GM19193 (cell line): ENCODE results near the gene GRAMD1C.

ENCODE experiments used
- POLR2A ChIP-seq: IDR thresholded peaks from 4 replicates; pipeline ENCODE4 v1.6.1; 2011; ENCODE audit not compliant: insufficient read depth, insufficient read length; ENCODE audit errors: extremely low read depth

The GRAMD1C gene

GRCh38 chr3:113844622-113845222, 6.1 kb downstream of the GRAMD1C start:
- no peak for TF ChIP-seq POLR2A

- no peak for TF ChIP-seq POLR2A
These were observed 8.7 kb downstream of the GRAMD1C start for GRCh38 chr3:113847247-113847646.

GRCh38 chr3:113847664-113848461, 9.3 kb downstream of the GRAMD1C start:
- TF ChIP-seq POLR2A: no peak

- no peak for TF ChIP-seq POLR2A
These were observed 13.9 kb downstream of the GRAMD1C start for GRCh38 chr3:113852506-113852905.

GRCh38 chr3:113867506-113867905, 28.9 kb downstream of the GRAMD1C start:
- no peak for TF ChIP-seq POLR2A

GRCh38 chr3:113873293-113873692, 34.7 kb downstream of the GRAMD1C start:
- TF ChIP-seq POLR2A: no peak

GRCh38 chr3:113873814-113874526, 35.4 kb downstream of the GRAMD1C start:
- TF ChIP-seq POLR2A: no peak

GRCh38 chr3:113878403-113878802, 39.8 kb downstream of the GRAMD1C start:
- TF ChIP-seq POLR2A: no peak

GRCh38 chr3:113885050-113885449, 46.5 kb downstream of the GRAMD1C start:
- TF ChIP-seq POLR2A: no peak

- TF ChIP-seq POLR2A: no peak
These were observed 51.8 kb downstream of the GRAMD1C start for GRCh38 chr3:113890256-113890900.

- no peak for TF ChIP-seq POLR2A
These were observed 56.3 kb downstream of the GRAMD1C start for GRCh38 chr3:113894927-113895326.

- TF ChIP-seq POLR2A: no peak
These were observed 57.4 kb downstream of the GRAMD1C start for GRCh38 chr3:113895964-113896363.

- no peak for TF ChIP-seq POLR2A
These were observed 58.3 kb downstream of the GRAMD1C start for GRCh38 chr3:113896930-113897329.

GRCh38 chr3:113897373-113897777, 58.8 kb downstream of the GRAMD1C start:
- TF ChIP-seq POLR2A: no peak

- TF ChIP-seq POLR2A: no peak
These were observed 60.3 kb downstream of the GRAMD1C start for GRCh38 chr3:113898892-113899291.

- no peak for TF ChIP-seq POLR2A
These were observed 68.1 kb downstream of the GRAMD1C start for GRCh38 chr3:113906568-113907140.

GRCh38 chr3:113908133-113908532, 69.5 kb downstream of the GRAMD1C start:
- no peak for TF ChIP-seq POLR2A
